ENCODE results near the gene RPH3AL.
"Not testable (repeated sequence)": the region's sequence is repeated elsewhere in the genome, so short reads cannot be mapped to it uniquely, and the experiment has no call there.

Gene RPH3AL

GRCh38 chr17:224576-224975 lies 128.0 kb downstream of the RPH3AL start:
- not testable (repeated sequence) for DNase-seq (ENCODE audit: low read depth)

- no peak for DNase-seq (ENCODE audit: low read depth)
These were observed 128.7 kb downstream of the RPH3AL start for GRCh38 chr17:223723-224471.

GRCh38 chr17:222172-222571 lies 130.4 kb downstream of the RPH3AL start:
- no peak for DNase-seq (ENCODE audit: low read depth)

GRCh38 chr17:219696-220095 lies 132.9 kb downstream of the RPH3AL start:
- no peak for DNase-seq (ENCODE audit: low read depth)

GRCh38 chr17:218432-219110 lies 134.0 kb downstream of the RPH3AL start:
- no peak for DNase-seq (ENCODE audit: low read depth)

GRCh38 chr17:216625-217024 lies 136.0 kb downstream of the RPH3AL start:
- no peak for DNase-seq (ENCODE audit: low read depth)

- not testable (repeated sequence) for DNase-seq (ENCODE audit: low read depth)
These were observed 136.8 kb downstream of the RPH3AL start for GRCh38 chr17:215563-216478.

- DNase-seq (ENCODE audit: low read depth) = no peak
These were observed 137.7 kb downstream of the RPH3AL start for GRCh38 chr17:214881-215331.

- DNase-seq (ENCODE audit: low read depth) = no peak
These were observed 139.1 kb downstream of the RPH3AL start for GRCh38 chr17:213286-214105.

- DNase-seq (ENCODE audit: low read depth) = no peak
These were observed 142.2 kb downstream of the RPH3AL start for GRCh38 chr17:210402-210801.

GRCh38 chr17:208429-208828 lies 144.2 kb downstream of the RPH3AL start:
- DNase-seq (ENCODE audit: low read depth) = no peak

- no peak for DNase-seq (ENCODE audit: low read depth)
These were observed 144.8 kb downstream of the RPH3AL start for GRCh38 chr17:207775-208174.

GRCh38 chr17:206941-207560 lies 145.6 kb downstream of the RPH3AL start:
- no peak for DNase-seq (ENCODE audit: low read depth)

GRCh38 chr17:206484-206883 lies 146.1 kb downstream of the RPH3AL start:
- DNase-seq (ENCODE audit: low read depth) = not testable (repeated sequence)

GRCh38 chr17:205817-206216 lies 146.8 kb downstream of the RPH3AL start:
- no peak for DNase-seq (ENCODE audit: low read depth)

GRCh38 chr17:205148-205669 lies 147.4 kb downstream of the RPH3AL start:
- DNase-seq (ENCODE audit: low read depth) = no peak

- DNase-seq (ENCODE audit: low read depth) = no peak
These were observed 148.0 kb downstream of the RPH3AL start for GRCh38 chr17:204427-205147.

GRCh38 chr17:202501-202951 lies 150.1 kb downstream of the RPH3AL start:
- DNase-seq (ENCODE audit: low read depth) = no peak

- not testable (repeated sequence) for DNase-seq (ENCODE audit: low read depth)
These were observed 150.9 kb downstream of the RPH3AL start for GRCh38 chr17:201736-202135.

- not testable (repeated sequence) for DNase-seq (ENCODE audit: low read depth)
These were observed 151.3 kb downstream of the RPH3AL start for GRCh38 chr17:201257-201656.

All from iris pigment epithelial cell (primary cell).